ENCODE measurements around the gene FHOD3. TPM values are rescaled to one million over a fixed set of nuclear protein-coding genes. Genes with fewer than 3 reads are reported as not detected.

The FHOD3 gene
- total and polyA plus RNA-seq, 7 experiments from 2014 or later, result not detected

DNA sequence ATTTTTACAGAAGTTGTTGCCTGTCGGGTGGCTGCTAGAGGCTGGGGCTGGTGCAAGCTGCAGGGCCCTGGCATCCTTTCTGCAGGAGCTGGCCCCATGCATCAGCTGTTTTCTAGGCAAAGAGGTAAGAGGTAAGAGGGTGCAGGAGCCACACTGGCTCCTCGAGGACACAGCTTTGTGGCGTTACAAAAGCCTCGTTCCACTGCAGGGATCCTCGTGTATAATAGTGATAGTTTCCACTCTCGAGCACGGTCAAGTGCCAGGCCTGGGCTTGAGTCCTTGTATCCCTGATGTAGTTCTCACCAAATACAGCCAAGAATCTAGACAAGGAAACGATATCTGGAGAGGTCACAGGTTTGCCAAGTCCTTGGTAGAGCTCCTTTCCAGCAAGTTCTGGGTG, 33.2 kb upstream of the FHOD3 start:
- no peak overlapping the region for H3K27ac ChIP-seq (ENCODE audit: low read depth, low read length)
- H3K4me1 ChIP-seq (ENCODE audit: control insufficient read depth in 2 of 2, insufficient read depth in 2 of 2, low read length in 2 of 2), result no peaks in the 10 kb centered on the region
- POLR2A ChIA-PET, result no interaction called here
- no peaks in the 10 kb centered on the region for H3K27me3 ChIP-seq (ENCODE audit: control insufficient read depth in 2 of 2, insufficient read depth in 2 of 2, low read length in 2 of 2)
- H3K4me1 Mint-ChIP-seq, result no peaks in the 10 kb centered on the region
- no peaks in the 10 kb centered on the region for H3K9me3 ChIP-seq (ENCODE audit: control insufficient read depth in 2 of 3, low read length in 3 of 3)
- H3K4me3 ChIP-seq (ENCODE audit: low read length), result no peak overlapping the region
- ATAC-seq (no peak), DNase-seq (no peak)
- no peaks in the 10 kb centered on the region for H3K36me3 ChIP-seq (ENCODE audit: control insufficient read depth in 2 of 3, insufficient read depth in 3 of 3, low read length in 3 of 3)
- H3K36me3 Mint-ChIP-seq, result no peaks in the 10 kb centered on the region
- no peak overlapping the region for H3K4me3 Mint-ChIP-seq
- no peak overlapping the region for H3K27ac Mint-ChIP-seq
- peaks cover 0 to 8% (median 0%) of the 10 kb centered on the region in 5 donors for H3K27me3 Mint-ChIP-seq
- CTCF ChIA-PET, result no interaction called here
- intact Hi-C loops (cut with micrococcal nuclease), result no loop called here
- peaks cover 0 to 2% (median 0%) of the 10 kb centered on the region in 11 donors for H3K9me3 Mint-ChIP-seq

DNA sequence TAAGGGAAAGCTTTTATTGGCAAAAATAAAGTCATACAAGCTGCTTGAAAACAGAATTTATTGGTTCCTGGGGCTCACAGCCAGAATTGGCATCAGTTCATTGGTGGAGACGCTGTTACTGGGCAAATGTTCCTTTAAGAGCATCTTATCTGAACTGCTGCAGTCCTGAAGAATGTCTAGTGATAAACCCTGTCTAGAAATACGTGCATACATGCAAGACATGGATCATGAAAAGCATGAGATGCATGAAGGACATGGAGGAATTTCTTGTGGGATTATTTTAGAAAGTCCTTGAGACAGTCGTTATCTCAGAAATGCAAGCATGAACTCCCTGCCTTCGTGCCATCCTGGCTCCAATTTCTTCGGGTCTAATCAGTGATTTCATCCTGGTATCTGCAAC, 32.5 kb upstream of the FHOD3 start:
- H3K27me3 ChIP-seq (ENCODE audit: control insufficient read depth in 2 of 2, insufficient read depth in 2 of 2, low read length in 2 of 2), result no peaks in the 10 kb centered on the region
- no peak overlapping the region for H3K27ac ChIP-seq (ENCODE audit: low read depth, low read length)
- no peaks in the 10 kb centered on the region for H3K36me3 ChIP-seq (ENCODE audit: control insufficient read depth in 2 of 3, insufficient read depth in 3 of 3, low read length in 3 of 3)
- ChIA-PET CTCF (no interaction called here), POLR2A (no interaction called here)
- Mint-ChIP-seq H3K9me3 (peaks cover 0 to 2% (median 0%) of the 10 kb centered on the region in 11 donors), H3K27ac (no peak overlapping the region), H3K4me1 (no peaks in the 10 kb centered on the region), H3K27me3 (peaks cover 0 to 6% (median 5%) of the 10 kb centered on the region in 5 donors), H3K4me3 (no peak overlapping the region), H3K36me3 (no peaks in the 10 kb centered on the region)
- no peaks in the 10 kb centered on the region for H3K4me1 ChIP-seq (ENCODE audit: control insufficient read depth in 2 of 2, insufficient read depth in 2 of 2, low read length in 2 of 2)
- DNase-seq (no peak), ATAC-seq (no peak)
- H3K9me3 ChIP-seq (ENCODE audit: control insufficient read depth in 2 of 3, low read length in 3 of 3), result no peaks in the 10 kb centered on the region
- H3K4me3 ChIP-seq (ENCODE audit: low read length), result no peak overlapping the region
- intact Hi-C loops (cut with micrococcal nuclease), result no loop called here

DNA sequence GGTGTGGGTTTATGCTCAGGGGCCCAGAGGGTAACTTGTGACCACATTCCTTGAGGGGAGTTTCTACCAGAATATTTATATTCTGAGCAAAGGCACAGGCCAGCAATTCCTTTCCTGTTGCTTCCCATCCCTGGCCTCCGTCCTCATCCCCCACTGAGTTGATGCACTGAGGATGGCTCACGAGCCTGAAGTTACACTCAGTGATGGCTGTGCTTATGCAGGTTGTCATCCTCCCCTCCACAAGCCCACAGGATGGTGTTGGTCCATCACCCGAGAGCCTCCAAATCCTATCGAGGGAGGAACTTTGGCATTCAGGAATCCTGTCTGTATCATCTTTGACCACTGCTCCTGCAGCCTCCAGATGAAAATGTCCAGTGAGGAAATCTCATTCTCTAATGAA, 28.4 kb upstream of the FHOD3 start:
- POLR2A ChIA-PET, result no interaction called here
- H3K4me1 Mint-ChIP-seq, result no peaks in the 10 kb centered on the region
- H3K9me3 ChIP-seq (ENCODE audit: control insufficient read depth in 2 of 3, low read length in 3 of 3), result no peaks in the 10 kb centered on the region
- peaks cover 0 to 2% (median 0%) of the 10 kb centered on the region in 11 donors for H3K9me3 Mint-ChIP-seq
- H3K4me3 ChIP-seq (ENCODE audit: low read length), result no peak overlapping the region
- no peaks in the 10 kb centered on the region for H3K4me1 ChIP-seq (ENCODE audit: control insufficient read depth in 2 of 2, insufficient read depth in 2 of 2, low read length in 2 of 2)
- H3K27ac Mint-ChIP-seq, result no peak overlapping the region
- H3K36me3 ChIP-seq (ENCODE audit: control insufficient read depth in 2 of 3, insufficient read depth in 3 of 3, low read length in 3 of 3), result no peaks in the 10 kb centered on the region
- H3K4me3 Mint-ChIP-seq, result no peak overlapping the region
- no peaks in the 10 kb centered on the region for H3K27me3 ChIP-seq (ENCODE audit: control insufficient read depth in 2 of 2, insufficient read depth in 2 of 2, low read length in 2 of 2)
- no peak for ATAC-seq
- no peaks in the 10 kb centered on the region for H3K36me3 Mint-ChIP-seq
- peaks cover 0 to 10% (median 8%) of the 10 kb centered on the region in 5 donors for H3K27me3 Mint-ChIP-seq
- H3K27ac ChIP-seq (ENCODE audit: low read depth, low read length), result no peak overlapping the region
- intact Hi-C loops (cut with micrococcal nuclease), result no loop called here
- DNase-seq, result no peak
- CTCF ChIA-PET, result no interaction called here

DNA sequence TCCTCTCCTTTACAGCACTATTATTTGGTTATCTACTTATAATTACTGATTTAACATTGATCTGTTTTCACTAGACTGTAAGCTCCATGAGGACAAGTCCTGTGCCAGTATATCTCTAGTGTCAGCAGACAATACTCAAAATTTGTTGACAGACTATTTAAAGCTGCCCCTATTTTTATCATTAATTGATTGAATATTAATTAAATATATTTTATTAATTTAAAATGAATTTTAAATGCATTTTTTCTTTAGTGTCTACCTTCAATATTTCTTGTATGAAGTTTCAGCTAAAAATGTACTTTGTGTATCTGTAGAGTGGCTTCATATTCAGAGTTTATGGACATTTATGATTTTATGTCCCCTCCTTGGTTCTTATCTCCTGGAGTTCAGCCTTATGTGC, 26.4 kb upstream of the FHOD3 start:
- Histone ChIP-seq H3K27me3 (ENCODE audit: control insufficient read depth in 2 of 2, insufficient read depth in 2 of 2, low read length in 2 of 2) (no peaks in the 10 kb centered on the region), H3K4me1 (ENCODE audit: control insufficient read depth in 2 of 2, insufficient read depth in 2 of 2, low read length in 2 of 2) (no peaks in the 10 kb centered on the region), H3K27ac (ENCODE audit: low read depth, low read length) (no peak overlapping the region), H3K36me3 (ENCODE audit: control insufficient read depth in 2 of 3, insufficient read depth in 3 of 3, low read length in 3 of 3) (no peaks in the 10 kb centered on the region), H3K4me3 (ENCODE audit: low read length) (no peak overlapping the region), H3K9me3 (ENCODE audit: control insufficient read depth in 2 of 3, low read length in 3 of 3) (no peaks in the 10 kb centered on the region)
- CTCF ChIA-PET, result interaction anchor here (0.9 kb wide), 1 partner anchor 10 kb away, joined by 5 read pairs; no protein-coding TSS in a partner anchor
- POLR2A ChIA-PET, result no interaction called here
- ATAC-seq, result no peak
- Mint-ChIP-seq H3K4me1 (no peaks in the 10 kb centered on the region), H3K27ac (no peak overlapping the region), H3K4me3 (no peak overlapping the region), H3K9me3 (peaks cover 0 to 2% (median 0%) of the 10 kb centered on the region in 11 donors), H3K27me3 (peaks cover 11 to 22% (median 13%) of the 10 kb centered on the region in 5 donors), H3K36me3 (no peaks in the 10 kb centered on the region)
- DNase-seq, result no peak
- intact Hi-C loops (cut with micrococcal nuclease), result no loop called here

DNA sequence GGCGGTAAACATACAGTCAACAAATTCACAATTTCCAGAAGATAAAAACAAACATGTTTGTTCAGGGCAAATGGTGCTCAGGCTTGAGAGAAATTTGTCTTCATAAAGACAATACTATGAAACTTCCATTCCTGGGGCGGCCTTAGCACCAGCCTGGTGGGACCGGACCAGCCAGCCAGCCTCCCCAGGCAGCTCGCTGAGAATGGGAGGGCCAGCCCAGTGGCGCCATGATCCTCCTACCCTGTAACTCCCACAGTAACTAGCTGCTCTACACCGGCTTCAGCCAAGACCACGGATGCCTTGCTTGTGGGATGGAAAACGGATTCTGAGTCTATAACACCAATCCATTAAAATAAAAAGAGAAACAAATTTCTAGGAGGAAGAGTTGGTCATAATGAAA, 24.2 kb upstream of the FHOD3 start:
- H3K4me1 Mint-ChIP-seq, result no peaks in the 10 kb centered on the region

DNA sequence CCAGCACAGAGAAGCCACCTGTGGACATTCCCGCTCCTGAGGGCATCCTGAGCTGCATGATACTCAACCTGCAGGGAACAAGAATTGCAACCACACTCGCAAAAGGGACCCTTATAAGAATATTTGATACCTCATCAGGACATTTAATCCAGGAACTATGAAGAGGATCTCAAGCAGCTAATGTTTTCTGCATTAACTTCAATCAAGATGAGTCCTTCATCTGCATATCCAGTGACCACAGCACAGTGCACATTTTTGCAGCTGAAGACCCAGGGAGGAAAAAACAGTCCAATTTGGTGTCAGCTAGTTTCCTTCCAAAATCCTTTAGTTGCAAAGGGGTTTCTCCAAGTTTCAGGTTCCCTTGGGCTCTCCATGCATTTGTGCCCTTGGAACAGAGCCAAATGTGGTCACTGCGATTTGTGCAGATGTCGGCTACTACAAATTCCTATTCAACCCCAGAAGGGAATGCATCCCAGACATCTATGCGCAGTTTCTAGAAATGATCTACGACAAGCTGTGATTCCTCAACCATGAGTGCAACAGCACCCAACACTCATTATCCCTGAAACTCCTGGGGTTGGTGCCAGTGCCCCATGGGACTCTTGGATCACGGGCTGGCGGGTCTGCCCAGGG, 23.3 kb upstream of the FHOD3 start:
- Histone ChIP-seq H3K27ac (ENCODE audit: low read depth, low read length) (no peak overlapping the region), H3K4me1 (ENCODE audit: control insufficient read depth in 2 of 2, insufficient read depth in 2 of 2, low read length in 2 of 2) (no peaks in the 10 kb centered on the region), H3K9me3 (ENCODE audit: control insufficient read depth in 2 of 3, low read length in 3 of 3) (no peaks in the 10 kb centered on the region), H3K36me3 (ENCODE audit: control insufficient read depth in 2 of 3, insufficient read depth in 3 of 3, low read length in 3 of 3) (no peaks in the 10 kb centered on the region), H3K27me3 (ENCODE audit: control insufficient read depth in 2 of 2, insufficient read depth in 2 of 2, low read length in 2 of 2) (no peaks in the 10 kb centered on the region), H3K4me3 (ENCODE audit: low read length) (no peak overlapping the region)
- Mint-ChIP-seq H3K4me1 (no peaks in the 10 kb centered on the region), H3K36me3 (no peaks in the 10 kb centered on the region), H3K9me3 (no peaks in the 10 kb centered on the region), H3K27me3 (peaks cover 14 to 32% (median 18%) of the 10 kb centered on the region in 5 donors), H3K27ac (no peak overlapping the region), H3K4me3 (no peak overlapping the region)
- DNase-seq (no peak), ATAC-seq (no peak)
- CTCF ChIA-PET, result interaction anchor here (1.3 kb wide), 1 partner anchor 11 kb away, joined by 3 read pairs; no protein-coding TSS in a partner anchor
- POLR2A ChIA-PET, result no interaction called here
- intact Hi-C loops (cut with micrococcal nuclease), result no loop called here

More for the DNA sequence above, 24.2 kb upstream of the FHOD3 start:
- Histone ChIP-seq H3K4me1 (ENCODE audit: control insufficient read depth in 2 of 2, insufficient read depth in 2 of 2, low read length in 2 of 2) (no peaks in the 10 kb centered on the region), H3K36me3 (ENCODE audit: control insufficient read depth in 2 of 3, insufficient read depth in 3 of 3, low read length in 3 of 3) (no peaks in the 10 kb centered on the region), H3K27me3 (ENCODE audit: control insufficient read depth in 2 of 2, insufficient read depth in 2 of 2, low read length in 2 of 2) (no peaks in the 10 kb centered on the region), H3K4me3 (ENCODE audit: low read length) (no peak overlapping the region), H3K9me3 (ENCODE audit: control insufficient read depth in 2 of 3, low read length in 3 of 3) (no peaks in the 10 kb centered on the region), H3K27ac (ENCODE audit: low read depth, low read length) (no peak overlapping the region)
- ChIA-PET POLR2A (no interaction called here), CTCF (interaction anchor here (1.3 kb wide), 1 partner anchor 12 kb away, joined by 3 read pairs; no protein-coding TSS in a partner anchor)
- H3K4me3 Mint-ChIP-seq, result no peak overlapping the region
- no peak overlapping the region for H3K27ac Mint-ChIP-seq
- peaks cover 13 to 28% (median 18%) of the 10 kb centered on the region in 5 donors for H3K27me3 Mint-ChIP-seq
- intact Hi-C loops (cut with micrococcal nuclease), result no loop called here
- DNase-seq (no peak), ATAC-seq (no peak)
- no peaks in the 10 kb centered on the region for H3K9me3 Mint-ChIP-seq
- no peaks in the 10 kb centered on the region for H3K36me3 Mint-ChIP-seq

DNA sequence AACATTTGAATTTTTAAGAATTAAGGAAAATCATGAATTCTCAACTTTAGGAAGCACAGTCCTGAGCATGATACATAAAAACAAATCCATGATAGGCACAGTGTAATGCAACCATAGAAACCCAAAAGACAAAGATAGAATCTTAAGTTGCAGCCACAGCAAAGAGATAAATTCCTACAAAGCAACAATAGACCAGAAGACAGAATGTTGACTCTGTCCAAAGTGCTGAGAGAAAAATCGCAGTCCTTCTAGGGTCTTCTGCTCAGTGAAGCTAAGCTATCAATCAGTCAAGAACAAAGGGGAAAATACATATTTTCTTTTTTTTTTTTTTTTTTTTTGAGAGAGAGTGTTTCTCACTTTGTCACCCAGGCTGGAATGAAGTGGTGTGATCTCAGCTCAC, 22.0 kb upstream of the FHOD3 start:
- Mint-ChIP-seq H3K27me3 (peaks cover 16 to 42% (median 23%) of the 10 kb centered on the region in 5 donors), H3K4me3 (no peak overlapping the region), H3K9me3 (no peaks in the 10 kb centered on the region), H3K36me3 (no peaks in the 10 kb centered on the region), H3K4me1 (no peaks in the 10 kb centered on the region), H3K27ac (no peak overlapping the region)
- no peaks in the 10 kb centered on the region for H3K36me3 ChIP-seq (ENCODE audit: control insufficient read depth in 2 of 3, insufficient read depth in 3 of 3, low read length in 3 of 3)
- POLR2A ChIA-PET, result no interaction called here
- H3K4me3 ChIP-seq (ENCODE audit: low read length), result no peak overlapping the region
- intact Hi-C loops (cut with micrococcal nuclease), result no loop called here
- CTCF ChIA-PET, result interaction anchor here (0.6 to 2.0 kb wide), 2 partner anchors 9 to 176 kb away, joined by 3 to 4 read pairs; no protein-coding TSS in a partner anchor
- no peak for DNase-seq
- H3K4me1 ChIP-seq (ENCODE audit: control insufficient read depth in 2 of 2, insufficient read depth in 2 of 2, low read length in 2 of 2), result no peaks in the 10 kb centered on the region
- ATAC-seq, result no peak
- H3K27ac ChIP-seq (ENCODE audit: low read depth, low read length), result no peak overlapping the region
- H3K27me3 ChIP-seq (ENCODE audit: control insufficient read depth in 2 of 2, insufficient read depth in 2 of 2, low read length in 2 of 2), result no peaks in the 10 kb centered on the region
- no peaks in the 10 kb centered on the region for H3K9me3 ChIP-seq (ENCODE audit: control insufficient read depth in 2 of 3, low read length in 3 of 3)

Data from naive thymus-derived CD4-positive, alpha-beta T cell (primary cell).